Fibroblast of lung (primary cell): ENCODE results near the gene IFITM5.

Experiments used
- EZH2 ChIP-seq: IDR thresholded peaks from 2 replicates; pipeline ENCODE4 v1.5.1; 2012; ENCODE audit warnings: low read length, control low read depth, mild to moderate bottlenecking; ENCODE audit errors: missing control alignments
- TF ChIP-seq, protein P1 (sequence below), 2 donors: IDR thresholded peaks in 1 of 2; conservative IDR thresholded peaks in 1 of 2; 1 replicate in 1 of 2; 2 replicates in 1 of 2; pipeline ENCODE4 v1.5.1; 2011 to 2012; ENCODE audit warnings: low read length in 2 of 2, control low read depth in 1 of 2, inconsistent platforms in 1 of 2, low read depth in 1 of 2, mild to moderate bottlenecking in 1 of 2

DNA sequence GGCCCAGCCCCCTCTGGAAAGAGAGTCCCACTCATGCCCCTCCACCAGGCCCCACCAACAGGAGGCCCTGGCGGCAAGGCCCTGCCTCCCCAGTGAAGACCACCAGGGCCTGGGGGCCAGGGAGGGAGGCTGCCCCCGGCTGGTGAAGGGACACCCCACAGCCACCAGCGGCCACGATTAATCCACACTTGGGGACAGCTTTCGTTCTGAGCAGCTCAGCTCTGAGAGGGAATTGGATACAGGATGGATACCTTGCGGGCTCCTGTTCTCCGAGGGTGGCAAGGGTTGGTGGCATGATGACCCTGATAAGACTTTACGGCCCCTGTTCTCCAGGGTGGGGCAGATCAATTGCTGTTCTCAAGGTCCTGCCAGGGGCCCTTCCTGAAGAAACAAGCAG lies 28.0 kb downstream of the IFITM5 start:
- TF ChIP-seq, protein P1, sequence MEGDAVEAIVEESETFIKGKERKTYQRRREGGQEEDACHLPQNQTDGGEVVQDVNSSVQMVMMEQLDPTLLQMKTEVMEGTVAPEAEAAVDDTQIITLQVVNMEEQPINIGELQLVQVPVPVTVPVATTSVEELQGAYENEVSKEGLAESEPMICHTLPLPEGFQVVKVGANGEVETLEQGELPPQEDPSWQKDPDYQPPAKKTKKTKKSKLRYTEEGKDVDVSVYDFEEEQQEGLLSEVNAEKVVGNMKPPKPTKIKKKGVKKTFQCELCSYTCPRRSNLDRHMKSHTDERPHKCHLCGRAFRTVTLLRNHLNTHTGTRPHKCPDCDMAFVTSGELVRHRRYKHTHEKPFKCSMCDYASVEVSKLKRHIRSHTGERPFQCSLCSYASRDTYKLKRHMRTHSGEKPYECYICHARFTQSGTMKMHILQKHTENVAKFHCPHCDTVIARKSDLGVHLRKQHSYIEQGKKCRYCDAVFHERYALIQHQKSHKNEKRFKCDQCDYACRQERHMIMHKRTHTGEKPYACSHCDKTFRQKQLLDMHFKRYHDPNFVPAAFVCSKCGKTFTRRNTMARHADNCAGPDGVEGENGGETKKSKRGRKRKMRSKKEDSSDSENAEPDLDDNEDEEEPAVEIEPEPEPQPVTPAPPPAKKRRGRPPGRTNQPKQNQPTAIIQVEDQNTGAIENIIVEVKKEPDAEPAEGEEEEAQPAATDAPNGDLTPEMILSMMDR (conservative IDR thresholded peaks at IDR 0.05 in 1 of 2, IDR thresholded peaks at IDR 0.05 in 1 of 2; ENCODE audit: low read depth in 1 of 2, low read length in 2 of 2), result no peak
- no peak for TF ChIP-seq EZH2
